ENCODE results near the gene AKAP13. TPM values are rescaled to one million over a fixed set of nuclear protein-coding genes. Genes with fewer than 3 reads are reported as not detected.

The AKAP13 gene
- polyA plus RNA-seq, 1 donor from 2014 or later = 10.0 TPM

GRCh38 chr15:85545752-85546151 is 165.3 kb downstream of the AKAP13 start:
- H3F3A ChIP-seq (ENCODE audit: insufficient read depth, low read length, poor library complexity, severe bottlenecking) = no peaks in the 10 kb centered on the region
- no peak overlapping the region for H2AFZ ChIP-seq (ENCODE audit: low read depth, low read length)
- no peak overlapping the region for H3K27ac ChIP-seq (ENCODE audit: low read length)
- H3K9ac ChIP-seq (ENCODE audit: low read length) = no peak overlapping the region
- H3K9me2 ChIP-seq (ENCODE audit: insufficient read depth, low read length) = no peaks in the 10 kb centered on the region
- H3K4me3 ChIP-seq (ENCODE audit: low read length) = no peak overlapping the region
- H3K9me3 ChIP-seq (ENCODE audit: low read length) = no peaks in the 10 kb centered on the region
- H3K79me2 ChIP-seq (replicated peaks; ENCODE audit: insufficient read depth, low read length) = no peaks in the 10 kb centered on the region
- no peaks in the 10 kb centered on the region for H3K36me3 ChIP-seq (ENCODE audit: insufficient read depth, low read length)
- TF ChIP-seq CTCF (IDR thresholded peaks at IDR 0.05; ENCODE audit: poor library complexity, severe bottlenecking) = no peak
- no peak for TF ChIP-seq REST (IDR thresholded peaks at IDR 0.05; ENCODE audit: borderline replicate concordance)
- TF ChIP-seq RAD21 (conservative IDR thresholded peaks at IDR 0.05) = no peak
- TF ChIP-seq POLR2AphosphoS5 (IDR thresholded peaks at IDR 0.05) = no peak
- TF ChIP-seq MXI1 (conservative IDR thresholded peaks at IDR 0.05; ENCODE audit: poor library complexity, severe bottlenecking) = no peak
- TF ChIP-seq SMC3 (conservative IDR thresholded peaks at IDR 0.05; ENCODE audit: poor library complexity) = no peak
- TF ChIP-seq EZH2 (IDR thresholded peaks at IDR 0.05; ENCODE audit: borderline replicate concordance, insufficient read depth, low read length, poor library complexity, severe bottlenecking) = no peak
- no peak for TF ChIP-seq EP300 (conservative IDR thresholded peaks at IDR 0.05; ENCODE audit: poor library complexity, severe bottlenecking)
- no peaks in the 10 kb centered on the region for H4K20me1 ChIP-seq (ENCODE audit: insufficient read depth)
- H3K4me2 ChIP-seq (ENCODE audit: low read length) = no peak overlapping the region
- no peaks in the 10 kb centered on the region for H3K27me3 ChIP-seq (ENCODE audit: insufficient read depth, low read depth, low read length)

GRCh38 chr15:85547386-85547785 is 167.0 kb downstream of the AKAP13 start:
- TF ChIP-seq CTCF (IDR thresholded peaks at IDR 0.05; ENCODE audit: poor library complexity, severe bottlenecking) (no peak), TAF1 (IDR thresholded peaks at IDR 0.05; ENCODE audit: low read depth) (no peak), MXI1 (conservative IDR thresholded peaks at IDR 0.05; ENCODE audit: poor library complexity, severe bottlenecking) (no peak), REST (IDR thresholded peaks at IDR 0.05; ENCODE audit: borderline replicate concordance) (no peak), EP300 (conservative IDR thresholded peaks at IDR 0.05; ENCODE audit: poor library complexity, severe bottlenecking) (no peak), RAD21 (conservative IDR thresholded peaks at IDR 0.05) (no peak), EZH2 (IDR thresholded peaks at IDR 0.05; ENCODE audit: borderline replicate concordance, insufficient read depth, low read length, poor library complexity, severe bottlenecking) (no peak), POLR2AphosphoS5 (IDR thresholded peaks at IDR 0.05) (no peak), SMC3 (conservative IDR thresholded peaks at IDR 0.05; ENCODE audit: poor library complexity) (no peak)
- H3K27me3 ChIP-seq (ENCODE audit: insufficient read depth, low read depth, low read length) = no peaks in the 10 kb centered on the region
- H3K79me2 ChIP-seq (replicated peaks; ENCODE audit: insufficient read depth, low read length) = no peaks in the 10 kb centered on the region
- no peak overlapping the region for H3K9ac ChIP-seq (ENCODE audit: low read length)
- no peak overlapping the region for H3K27ac ChIP-seq (ENCODE audit: low read length)
- H3K9me3 ChIP-seq (ENCODE audit: low read length) = no peaks in the 10 kb centered on the region
- H3F3A ChIP-seq (ENCODE audit: insufficient read depth, low read length, poor library complexity, severe bottlenecking) = no peaks in the 10 kb centered on the region
- H3K36me3 ChIP-seq (ENCODE audit: insufficient read depth, low read length) = no peaks in the 10 kb centered on the region
- H4K20me1 ChIP-seq (ENCODE audit: insufficient read depth) = no peaks in the 10 kb centered on the region
- H3K4me2 ChIP-seq (ENCODE audit: low read length) = no peak overlapping the region
- H2AFZ ChIP-seq (ENCODE audit: low read depth, low read length) = no peak overlapping the region
- no peaks in the 10 kb centered on the region for H3K9me2 ChIP-seq (ENCODE audit: insufficient read depth, low read length)
- no peak overlapping the region for H3K4me3 ChIP-seq (ENCODE audit: low read length)

All from neural cell (in vitro differentiated cells).